HUES6 (cell line): Measurements from ENCODE around the gene RAB8B.
A peak's percentile ranks its signal among the peaks of the same experiment; 100 is the strongest.

Experiments used
- H3K27ac ChIP-seq: 2 replicates; pipeline ENCODE4 v1.7.0; 2013; ENCODE audit warnings: low read depth, mild to moderate bottlenecking, low read length, inconsistent platforms
- H3K27me3 ChIP-seq: 2 replicates; pipeline ENCODE4 v1.6.1; 2013; ENCODE audit warnings: low read length; ENCODE audit not compliant: control insufficient read depth, insufficient read depth
- H3K36me3 ChIP-seq: 2 replicates; pipeline ENCODE4 v1.6.1; 2013; ENCODE audit warnings: low read length; ENCODE audit not compliant: control insufficient read depth, insufficient read depth
- H3K4me1 ChIP-seq: 2 replicates; pipeline ENCODE4 v1.6.1; 2013; ENCODE audit warnings: low read length; ENCODE audit not compliant: control insufficient read depth, insufficient read depth
- H3K4me3 ChIP-seq: 2 replicates; pipeline ENCODE4 v1.5.1; 2013; ENCODE audit warnings: low read depth, low read length
- H3K9ac ChIP-seq: one replicate; pipeline ENCODE4 v1.6.1; 2013; ENCODE audit warnings: mild to moderate bottlenecking, low read length
- H3K9me3 ChIP-seq: 2 replicates; pipeline ENCODE4 v1.6.1; 2013; ENCODE audit warnings: low read depth, low read length; ENCODE audit not compliant: control insufficient read depth, insufficient read depth

The RAB8B gene

GRCh38 chr15:63185206-63185605 is 4.2 kb upstream of the RAB8B start:
- Histone ChIP-seq H3K36me3 (no peaks in the 10 kb centered on the region), H3K27ac (no peak overlapping the region), H3K9me3 (no peaks in the 10 kb centered on the region), H3K9ac (no peak overlapping the region), H3K4me1 (peaks cover 2% of the 10 kb centered on the region), H3K4me3 (no peak overlapping the region), H3K27me3 (no peaks in the 10 kb centered on the region)

GRCh38 chr15:63186065-63186464 is 3.3 kb upstream of the RAB8B start:
- H3K27ac ChIP-seq = no peak overlapping the region
- no peaks in the 10 kb centered on the region for H3K36me3 ChIP-seq
- H3K9me3 ChIP-seq = no peaks in the 10 kb centered on the region
- H3K9ac ChIP-seq = no peak overlapping the region
- no peak overlapping the region for H3K4me3 ChIP-seq
- H3K4me1 ChIP-seq = peaks cover 10% of the 10 kb centered on the region
- no peaks in the 10 kb centered on the region for H3K27me3 ChIP-seq

- H3K4me3 ChIP-seq = no peak overlapping the region
- H3K9me3 ChIP-seq = no peaks in the 10 kb centered on the region
- H3K4me1 ChIP-seq = peaks cover 16% of the 10 kb centered on the region
- H3K27me3 ChIP-seq = no peaks in the 10 kb centered on the region
- no peaks in the 10 kb centered on the region for H3K36me3 ChIP-seq
- H3K9ac ChIP-seq = no peak overlapping the region
- H3K27ac ChIP-seq = no peak overlapping the region
These were observed 1.7 kb upstream of the RAB8B start for GRCh38 chr15:63187589-63188226.

- Histone ChIP-seq H3K9ac (peak overlapping the region; percentile 45), H3K4me1 (peaks cover 16% of the 10 kb centered on the region), H3K36me3 (no peaks in the 10 kb centered on the region), H3K4me3 (peak overlapping the region; percentile 75), H3K27me3 (no peaks in the 10 kb centered on the region), H3K9me3 (no peaks in the 10 kb centered on the region), H3K27ac (0 out of 2 replicates have a peak overlapping the region, but pooled peaks have one; percentile 3)
These were observed 1.0 kb upstream of the RAB8B start for GRCh38 chr15:63188247-63188925.

- Histone ChIP-seq H3K9me3 (no peaks in the 10 kb centered on the region), H3K4me1 (peaks cover 23% of the 10 kb centered on the region), H3K4me3 (peak overlapping the region; percentile 89), H3K27ac (no peak overlapping the region), H3K9ac (peak overlapping the region; percentile 73), H3K27me3 (no peaks in the 10 kb centered on the region), H3K36me3 (no peaks in the 10 kb centered on the region)
These were observed 749 bp downstream of the RAB8B start for GRCh38 chr15:63189941-63190768.

- Histone ChIP-seq H3K9me3 (no peaks in the 10 kb centered on the region), H3K4me3 (peak overlapping the region; percentile 89), H3K27ac (no peak overlapping the region), H3K27me3 (no peaks in the 10 kb centered on the region), H3K36me3 (no peaks in the 10 kb centered on the region), H3K4me1 (peaks cover 27% of the 10 kb centered on the region), H3K9ac (no peak overlapping the region)
These were observed 1.6 kb downstream of the RAB8B start for GRCh38 chr15:63190769-63191649.

- H3K27ac ChIP-seq = no peak overlapping the region
- no peaks in the 10 kb centered on the region for H3K27me3 ChIP-seq
- H3K9me3 ChIP-seq = no peaks in the 10 kb centered on the region
- H3K36me3 ChIP-seq = no peaks in the 10 kb centered on the region
- no peak overlapping the region for H3K4me3 ChIP-seq
- no peak overlapping the region for H3K9ac ChIP-seq
- H3K4me1 ChIP-seq = peaks cover 37% of the 10 kb centered on the region
These were observed 2.7 kb downstream of the RAB8B start for GRCh38 chr15:63191895-63192618.

GRCh38 chr15:63192619-63193206 is 3.3 kb downstream of the RAB8B start:
- Histone ChIP-seq H3K9ac (no peak overlapping the region), H3K4me3 (no peak overlapping the region), H3K36me3 (no peaks in the 10 kb centered on the region), H3K4me1 (peaks cover 43% of the 10 kb centered on the region), H3K9me3 (no peaks in the 10 kb centered on the region), H3K27ac (no peak overlapping the region), H3K27me3 (no peaks in the 10 kb centered on the region)

- Histone ChIP-seq H3K27ac (no peak overlapping the region), H3K4me1 (peaks cover 56% of the 10 kb centered on the region), H3K4me3 (no peak overlapping the region)
These were observed 4.9 kb downstream of the RAB8B start for GRCh38 chr15:63194302-63194701.

More at GRCh38 chr15:63194302-63194701, 4.9 kb downstream of the RAB8B start:
- Histone ChIP-seq H3K9ac (no peak overlapping the region), H3K36me3 (no peaks in the 10 kb centered on the region), H3K27me3 (no peaks in the 10 kb centered on the region), H3K9me3 (no peaks in the 10 kb centered on the region)
